NCI-H187 (cell line): ENCODE data around the gene HS3ST4.
"Not testable (repeated sequence)": the region's sequence is repeated elsewhere in the genome, so short reads cannot be mapped to it uniquely, and the experiment has no call there.

Experiments used
- DNase-seq, 2 experiments: peaks; one replicate each; lab custom pipeline; 2025; lab: John Stamatoyannopoulos, UW

Gene HS3ST4

GRCh38 chr16:26098206-26098605, 406.4 kb downstream of the HS3ST4 start:
- not testable (repeated sequence) for DNase-seq

- no peak for DNase-seq
These were observed 410.6 kb downstream of the HS3ST4 start for GRCh38 chr16:26102369-26102768.

- DNase-seq, result no peak
These were observed 417.2 kb downstream of the HS3ST4 start for GRCh38 chr16:26108836-26109505.

- DNase-seq, result no peak
These were observed 420.1 kb downstream of the HS3ST4 start for GRCh38 chr16:26111900-26112299.

- DNase-seq, result no peak
These were observed 426.8 kb downstream of the HS3ST4 start for GRCh38 chr16:26118575-26118974.

- no peak for DNase-seq
These were observed 429.0 kb downstream of the HS3ST4 start for GRCh38 chr16:26120729-26121128.

- DNase-seq, result no peak
These were observed 436.5 kb downstream of the HS3ST4 start for GRCh38 chr16:26128296-26128695.

GRCh38 chr16:26129997-26130396, 438.2 kb downstream of the HS3ST4 start:
- no peak for DNase-seq

- no peak for DNase-seq
These were observed 441.8 kb downstream of the HS3ST4 start for GRCh38 chr16:26133416-26134093.

GRCh38 chr16:26134588-26134987, 442.8 kb downstream of the HS3ST4 start:
- no peak for DNase-seq

- DNase-seq, result no peak
These were observed 446.2 kb downstream of the HS3ST4 start for GRCh38 chr16:26137956-26138355.

- no peak for DNase-seq
These were observed 447.3 kb downstream of the HS3ST4 start for GRCh38 chr16:26139091-26139490.

GRCh38 chr16:26139884-26140283, 448.1 kb downstream of the HS3ST4 start:
- DNase-seq, result no peak

- no peak for DNase-seq
These were observed 457.8 kb downstream of the HS3ST4 start for GRCh38 chr16:26149364-26150190.

- no peak for DNase-seq
These were observed 463.5 kb downstream of the HS3ST4 start for GRCh38 chr16:26155221-26155620.

- no peak for DNase-seq
These were observed 465.6 kb downstream of the HS3ST4 start for GRCh38 chr16:26157319-26157718.

GRCh38 chr16:26158142-26158759, 466.5 kb downstream of the HS3ST4 start:
- DNase-seq, result no peak

GRCh38 chr16:26161461-26162180, 469.9 kb downstream of the HS3ST4 start:
- no peak for DNase-seq

- DNase-seq, result no peak
These were observed 477.7 kb downstream of the HS3ST4 start for GRCh38 chr16:26169473-26169872.

GRCh38 chr16:26175944-26176343, 484.2 kb downstream of the HS3ST4 start:
- no peak for DNase-seq

GRCh38 chr16:26177438-26177837, 485.7 kb downstream of the HS3ST4 start:
- DNase-seq, result no peak

GRCh38 chr16:26178298-26178697, 486.5 kb downstream of the HS3ST4 start:
- no peak for DNase-seq
